ENCODE measurements around the gene ADARB2. TPM values are rescaled to one million over a fixed set of nuclear protein-coding genes. Genes with fewer than 3 reads are reported as not detected.
A peak's percentile ranks its signal among the peaks of the same experiment; 100 is the strongest.

The ADARB2 gene
- total RNA-seq, 1 donor from 2014 or later = 1.2 TPM

DNA sequence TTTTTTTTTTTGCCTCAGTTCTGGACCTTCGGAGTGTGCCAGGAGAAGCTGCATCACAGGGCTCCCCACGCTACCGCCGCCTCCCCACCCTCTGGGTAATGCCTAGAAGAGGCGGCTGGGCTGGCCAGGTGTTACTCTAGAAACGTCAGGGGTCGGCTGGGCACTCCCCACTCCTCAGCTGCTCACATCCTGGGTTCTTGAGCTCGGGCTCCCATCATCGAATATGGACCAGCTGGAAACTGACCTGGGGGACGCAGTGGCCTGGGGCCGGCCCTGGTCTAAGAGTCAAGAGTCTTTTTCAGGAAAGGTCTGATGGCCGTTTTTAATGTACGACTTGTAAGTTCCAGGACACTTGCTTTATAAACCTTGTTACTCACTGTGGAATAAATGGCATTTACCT, 354.6 kb downstream of the ADARB2 start:
- TF ChIP-seq CTCF (IDR thresholded peaks at IDR 0.05) = no peak
- Histone ChIP-seq H3K36me3 (no peaks in the 10 kb centered on the region), H3K27ac (no peak overlapping the region), H3K9me3 (no peaks in the 10 kb centered on the region), H3K4me1 (no peaks in the 10 kb centered on the region), H3K4me3 (no peak overlapping the region), H3K27me3 (peaks cover 44% of the 10 kb centered on the region)
- ATAC-seq (no peak), DNase-seq (peak; percentile 50)
- intact Hi-C loops (cut with DNase I) = no loop called here

DNA sequence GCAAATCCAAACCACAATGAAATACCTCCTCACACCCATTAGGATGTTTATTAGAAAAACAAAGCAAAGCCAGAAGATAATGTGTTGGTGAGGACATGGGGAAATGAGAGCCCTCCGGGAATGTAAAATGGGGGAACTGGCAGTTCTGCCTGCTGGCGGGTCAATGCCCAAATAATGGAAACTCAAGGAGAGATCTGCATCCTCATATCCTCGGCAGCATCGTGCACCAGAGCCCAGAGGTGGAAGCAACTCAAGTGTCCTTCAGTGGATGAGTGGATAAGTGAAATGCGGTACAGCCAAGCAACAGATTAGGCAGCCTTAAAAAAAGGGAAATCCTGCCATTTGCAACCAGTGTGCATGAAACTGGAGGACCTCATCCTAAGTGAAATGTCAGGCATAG, 356.0 kb downstream of the ADARB2 start:
- ATAC-seq = no peak
- no peak for DNase-seq
- no peak for TF ChIP-seq CTCF (IDR thresholded peaks at IDR 0.05)
- Histone ChIP-seq H3K4me3 (no peak overlapping the region), H3K36me3 (no peaks in the 10 kb centered on the region), H3K9me3 (no peaks in the 10 kb centered on the region), H3K4me1 (no peaks in the 10 kb centered on the region), H3K27me3 (peaks cover 50% of the 10 kb centered on the region), H3K27ac (no peak overlapping the region)
- intact Hi-C loops (cut with DNase I) = no loop called here

DNA sequence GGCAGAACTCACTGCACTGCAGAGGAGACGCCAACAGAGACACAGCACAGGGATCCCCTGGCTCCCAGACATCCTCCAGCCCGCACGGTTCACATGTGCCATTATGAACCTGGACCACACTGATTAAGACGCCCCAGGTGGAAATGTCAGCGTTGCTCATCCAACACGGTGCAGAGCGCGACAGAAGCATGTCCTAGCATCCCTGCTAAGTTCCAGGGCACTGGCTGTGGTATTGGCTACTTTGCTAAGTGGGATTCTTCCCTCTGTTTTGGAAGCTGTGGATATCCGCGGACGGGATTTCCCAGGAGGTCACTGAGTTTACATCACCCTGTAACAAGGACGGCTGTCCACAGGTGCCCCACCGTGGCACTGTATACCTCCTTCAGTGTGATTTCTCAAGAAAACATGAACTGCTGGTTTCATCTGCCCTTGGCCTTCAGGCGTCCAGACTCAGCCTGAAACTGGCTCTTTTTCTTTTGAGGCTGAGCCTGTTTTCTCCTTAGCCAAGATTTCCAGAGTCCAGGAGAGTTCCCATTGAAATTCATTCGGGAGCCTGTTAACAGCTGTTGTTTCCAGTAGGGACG, 357.1 kb downstream of the ADARB2 start:
- peak; percentile 32 for DNase-seq

DNA sequence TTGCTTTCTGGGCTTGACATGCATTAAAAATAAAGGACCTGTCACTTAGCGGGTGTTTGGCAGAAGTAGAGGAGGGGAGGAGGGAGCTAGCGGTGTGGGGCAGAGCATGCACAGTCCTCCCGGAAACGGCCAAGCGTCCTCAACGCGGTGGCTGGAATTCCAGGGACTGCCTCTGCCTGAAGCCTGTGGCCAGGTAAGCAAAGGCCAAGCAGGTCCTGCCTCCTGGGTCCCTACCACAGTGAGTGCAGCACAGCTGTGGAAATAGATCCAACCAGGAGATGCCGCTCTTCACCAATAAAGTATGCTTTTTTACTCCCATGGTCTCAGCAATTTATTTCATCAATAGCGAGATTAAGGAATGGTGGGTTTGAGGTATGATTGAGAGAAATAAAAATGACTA, 357.7 kb downstream of the ADARB2 start:
- H3K4me3 ChIP-seq = no peak overlapping the region
- H3K9me3 ChIP-seq = no peaks in the 10 kb centered on the region
- DNase-seq (no peak), ATAC-seq (no peak)
- TF ChIP-seq CTCF (IDR thresholded peaks at IDR 0.05) = no peak
- no peaks in the 10 kb centered on the region for H3K36me3 ChIP-seq
- H3K27me3 ChIP-seq = peaks cover 50% of the 10 kb centered on the region
- intact Hi-C loops (cut with DNase I) = no loop called here
- H3K27ac ChIP-seq = no peak overlapping the region
- H3K4me1 ChIP-seq = no peaks in the 10 kb centered on the region

More for the DNA sequence above, 357.1 kb downstream of the ADARB2 start:
- Histone ChIP-seq H3K27me3 (peaks cover 50% of the 10 kb centered on the region), H3K27ac (no peak overlapping the region), H3K36me3 (no peaks in the 10 kb centered on the region), H3K4me1 (no peaks in the 10 kb centered on the region), H3K4me3 (no peak overlapping the region), H3K9me3 (no peaks in the 10 kb centered on the region)
- ATAC-seq = no peak
- intact Hi-C loops (cut with DNase I) = no loop called here
- TF ChIP-seq CTCF (IDR thresholded peaks at IDR 0.05) = no peak

DNA sequence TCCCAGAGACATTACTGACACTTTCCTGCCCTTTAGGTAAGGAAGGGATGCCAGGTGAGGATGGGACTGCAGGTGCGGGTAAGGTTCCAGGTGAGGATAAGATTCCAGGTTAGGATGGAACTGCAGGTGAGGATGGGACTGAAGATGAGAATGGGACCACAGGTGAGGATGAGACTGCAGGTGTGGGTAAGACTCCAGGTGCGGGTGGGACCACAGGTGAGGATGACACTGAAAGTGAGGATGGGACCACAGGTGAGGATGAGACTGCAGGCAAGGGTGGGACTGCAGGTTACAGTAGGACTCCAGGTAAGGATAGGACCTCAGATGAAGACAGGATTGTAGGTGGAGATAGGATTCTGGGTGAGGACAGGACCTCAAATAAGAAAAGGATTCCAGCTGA, 358.9 kb downstream of the ADARB2 start:
- no peaks in the 10 kb centered on the region for H3K4me1 ChIP-seq
- H3K36me3 ChIP-seq = no peaks in the 10 kb centered on the region
- TF ChIP-seq CTCF (IDR thresholded peaks at IDR 0.05) = no peak
- ATAC-seq = no peak
- no peaks in the 10 kb centered on the region for H3K9me3 ChIP-seq
- no peak for DNase-seq
- H3K27me3 ChIP-seq = peaks cover 55% of the 10 kb centered on the region
- no peak overlapping the region for H3K4me3 ChIP-seq
- H3K27ac ChIP-seq = no peak overlapping the region
- intact Hi-C loops (cut with DNase I) = no loop called here
